GM23248 (cell line): ENCODE measurements around the gene GNE. TPM values are rescaled to one million over a fixed set of nuclear protein-coding genes. Genes with fewer than 3 reads are reported as not detected.
A peak's percentile ranks its signal among the peaks of the same experiment; 100 is the strongest.
"Not testable (repeated sequence)": the region's sequence is repeated elsewhere in the genome, so short reads cannot be mapped to it uniquely, and the experiment has no call there.

Experiments used
- DNase-seq: peaks from one replicate; pipeline ENCODE4 v3.0.0-alpha.2; 2015
- H2AFZ ChIP-seq: fragments of 200-600 bp; sonication (generic); 2 replicates; pipeline ENCODE4 v1.6.1; 2016; ENCODE audit warnings: antibody characterized with exemption
- H3F3A ChIP-seq: fragments of 200-600 bp; sonication (generic); 2 replicates; pipeline ENCODE4 v1.6.1; 2016; ENCODE audit warnings: mild to moderate bottlenecking, antibody characterized with exemption, mixed run types; ENCODE audit not compliant: insufficient read depth
- H3K27ac ChIP-seq: fragments of 200-600 bp; sonication (generic); 2 replicates; pipeline ENCODE4 v1.5.1; 2016; ENCODE audit warnings: mild to moderate bottlenecking
- H3K27me3 ChIP-seq: fragments of 200-600 bp; sonication (generic); replicated peaks from 2 replicates; pipeline ENCODE4 v1.6.1; 2016; ENCODE audit warnings: mild to moderate bottlenecking; ENCODE audit not compliant: insufficient read depth
- H3K36me3 ChIP-seq: fragments of 200-600 bp; sonication (generic); 2 replicates; pipeline ENCODE4 v1.6.1; 2016; ENCODE audit warnings: low read depth, mild to moderate bottlenecking
- H3K4me1 ChIP-seq: fragments of 200-600 bp; sonication (generic); 2 replicates; pipeline ENCODE4 v1.6.1; 2016; ENCODE audit warnings: mild to moderate bottlenecking; ENCODE audit not compliant: insufficient read depth
- H3K4me2 ChIP-seq: fragments of 200-600 bp; sonication (generic); one replicate; pipeline ENCODE4 v1.6.1; 2016; ENCODE audit warnings: mild to moderate bottlenecking; ENCODE audit not compliant: unreplicated experiment
- H3K4me3 ChIP-seq: fragments of 200-600 bp; sonication (generic); 2 replicates; pipeline ENCODE4 v1.5.1; 2016; ENCODE audit warnings: mild to moderate bottlenecking
- H3K79me2 ChIP-seq: fragments of 200-600 bp; sonication (generic); 2 replicates; pipeline ENCODE4 v1.6.1; 2016; ENCODE audit warnings: mild to moderate bottlenecking; ENCODE audit not compliant: insufficient read depth
- H3K9ac ChIP-seq: fragments of 200-600 bp; sonication (generic); 2 replicates; pipeline ENCODE4 v1.6.1; 2016; ENCODE audit warnings: mild to moderate bottlenecking
- H3K9me2 ChIP-seq: fragments of 200-600 bp; sonication (generic); 2 replicates; pipeline ENCODE4 v1.6.1; 2016; ENCODE audit warnings: mixed run types, mild to moderate bottlenecking, moderate library complexity; ENCODE audit not compliant: insufficient read depth
- H3K9me3 ChIP-seq: fragments of 200-600 bp; sonication (generic); one replicate; pipeline ENCODE4 v1.6.1; 2017; ENCODE audit warnings: low read depth
- H4K20me1 ChIP-seq: fragments of 200-600 bp; sonication (generic); 2 replicates; pipeline ENCODE4 v1.6.0; 2016; ENCODE audit not compliant: insufficient read depth
- EZH2 ChIP-seq: fragments of 200-600 bp; sonication (generic); IDR thresholded peaks from 2 replicates; pipeline ENCODE4 v1.6.1; 2018; ENCODE audit warnings: antibody characterized with exemption, mild to moderate bottlenecking; ENCODE audit not compliant: insufficient read depth, poor library complexity, severe bottlenecking
- EZH2phosphoT487 ChIP-seq: fragments of 200-600 bp; sonication (generic); IDR thresholded peaks from 2 replicates; pipeline ENCODE4 v1.6.1; 2018; ENCODE audit warnings: antibody characterized with exemption, moderate library complexity, mild to moderate bottlenecking, low read depth; ENCODE audit not compliant: insufficient read depth
- WGBS, 2 experiments: methylation state at CpG; one replicate each; pipeline ENCODE4 v1.1.6; 2015 to 2017; ENCODE audit warnings: low lambda C conversion rate in 2 of 2, low coverage in 1 of 2; ENCODE audit errors: missing lambda C conversion rate in 2 of 2; 5-methylcytosine and 5-hydroxymethylcytosine counted together
- in situ Hi-C: fragments of 300-500 bp; cut with MboI; formaldehyde crosslinking; loops from 2 replicates; pipeline ENCODE4 v1.15.0; 2020
- polyA plus RNA-seq: library from polyadenylated mRNA; unstranded; fragments of >200 nt; fragmentation: Nextera tagmentation; extraction: Ambion mirVana; gene quantifications from 2 replicates; pipeline ENCODE4 v1.2.1, GENCODE V29; 2016
- total RNA-seq: library from RNA; depleted of rRNA; stranded (reverse); fragments of >200 nt; shearing (Covaris generic); gene quantifications from 2 replicates; pipeline ENCODE4 v1.2.3, GENCODE V29; 2014

The GNE gene
- total and polyA plus RNA-seq, 2 experiments from 2014 or later = 6.2 to 22.4 TPM

DNA sequence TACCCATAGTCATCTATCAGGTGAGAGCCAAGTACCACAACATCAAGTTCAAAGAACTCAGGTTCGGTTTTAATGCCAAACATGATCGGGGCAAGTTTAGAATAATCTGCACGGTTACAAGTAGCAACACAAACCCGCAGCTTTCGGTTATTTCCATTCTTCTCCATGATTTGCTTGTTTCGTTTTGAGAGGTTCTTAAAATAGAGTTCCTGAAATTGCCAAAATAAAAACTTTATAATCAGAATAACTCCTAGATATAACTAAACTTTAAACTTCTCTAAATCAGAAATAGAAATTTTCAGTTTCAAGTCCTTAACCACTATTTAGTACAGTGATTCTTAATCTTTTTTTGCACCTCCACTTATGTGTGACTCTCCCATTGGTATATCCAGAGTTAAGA, 9.1 kb downstream of the GNE start:
- TF ChIP-seq EZH2 (no peak), EZH2phosphoT487 (no peak)
- peaks cover 9% of the 10 kb centered on the region; the same call in 1 of the 2 replicates for H3K36me3 ChIP-seq
- in situ Hi-C loops = loop anchor here (10.0 kb wide), 1 partner anchor 86 kb away; no protein-coding TSS in a partner anchor
- H3K9me2 ChIP-seq = no peaks in the 10 kb centered on the region
- H3K4me1 ChIP-seq = no peaks in the 10 kb centered on the region
- H3K9me3 ChIP-seq = no peaks in the 10 kb centered on the region
- peaks cover 93% of the 10 kb centered on the region for H3K79me2 ChIP-seq
- no peak for DNase-seq
- no peak overlapping the region for H3K4me2 ChIP-seq
- no peak overlapping the region for H3K27ac ChIP-seq
- 88 to 92% methylated on average over 6 of the region's 6 CpGs for WGBS, 2 experiments
- no peak overlapping the region for H3K9ac ChIP-seq
- peaks cover 3% of the 10 kb centered on the region; the same call in 1 of the 2 replicates for H4K20me1 ChIP-seq
- H2AFZ ChIP-seq = no peak overlapping the region
- peaks cover 13% of the 10 kb centered on the region; the same call in 1 of the 2 replicates for H3F3A ChIP-seq
- H3K4me3 ChIP-seq = no peak overlapping the region
- no peaks in the 10 kb centered on the region for H3K27me3 ChIP-seq

GRCh38 chr9:36248061-36248460, 10.2 kb downstream of the GNE start:
- not testable (repeated sequence) for H2AFZ ChIP-seq, H3K4me3 ChIP-seq, H3K9ac ChIP-seq, H3K27me3 ChIP-seq, H3K27ac ChIP-seq, H3K4me2 ChIP-seq, H4K20me1 ChIP-seq, H3K4me1 ChIP-seq, H3K9me3 ChIP-seq, H3K9me2 ChIP-seq
- Histone ChIP-seq H3K79me2 (peaks cover 93% of the 10 kb centered on the region), H3F3A (peaks cover 13% of the 10 kb centered on the region; the same call in 1 of the 2 replicates), H3K36me3 (peaks cover 16% of the 10 kb centered on the region; the same call in 1 of the 2 replicates)
- 70 to 72% methylated on average over 8 of the region's 8 CpGs for WGBS, 2 experiments
- in situ Hi-C loops = loop anchor here (10.0 kb wide), 1 partner anchor 87 kb away; no protein-coding TSS in a partner anchor
- DNase-seq = peak; percentile 60

GRCh38 chr9:36247356-36247755, 10.9 kb downstream of the GNE start:
- H3K27ac ChIP-seq = no peak overlapping the region
- TF ChIP-seq EZH2 (no peak), EZH2phosphoT487 (no peak)
- no peak overlapping the region for H3K4me2 ChIP-seq
- 86 to 94% methylated on average over 3 of the region's 3 CpGs for WGBS, 2 experiments
- peaks cover 13% of the 10 kb centered on the region; the same call in 1 of the 2 replicates for H3F3A ChIP-seq
- H3K27me3 ChIP-seq = no peaks in the 10 kb centered on the region
- H3K36me3 ChIP-seq = peaks cover 16% of the 10 kb centered on the region; the same call in 1 of the 2 replicates
- no peak overlapping the region for H3K9ac ChIP-seq
- H3K9me2 ChIP-seq = no peaks in the 10 kb centered on the region
- H3K4me1 ChIP-seq = no peaks in the 10 kb centered on the region
- H3K4me3 ChIP-seq = no peak overlapping the region
- no peak overlapping the region for H2AFZ ChIP-seq
- peaks cover 7% of the 10 kb centered on the region; the same call in 1 of the 2 replicates for H4K20me1 ChIP-seq
- H3K9me3 ChIP-seq = no peaks in the 10 kb centered on the region
- in situ Hi-C loops = loop anchor here (10.0 kb wide), 1 partner anchor 87 kb away; no protein-coding TSS in a partner anchor
- no peak for DNase-seq
- peaks cover 93% of the 10 kb centered on the region for H3K79me2 ChIP-seq

DNA sequence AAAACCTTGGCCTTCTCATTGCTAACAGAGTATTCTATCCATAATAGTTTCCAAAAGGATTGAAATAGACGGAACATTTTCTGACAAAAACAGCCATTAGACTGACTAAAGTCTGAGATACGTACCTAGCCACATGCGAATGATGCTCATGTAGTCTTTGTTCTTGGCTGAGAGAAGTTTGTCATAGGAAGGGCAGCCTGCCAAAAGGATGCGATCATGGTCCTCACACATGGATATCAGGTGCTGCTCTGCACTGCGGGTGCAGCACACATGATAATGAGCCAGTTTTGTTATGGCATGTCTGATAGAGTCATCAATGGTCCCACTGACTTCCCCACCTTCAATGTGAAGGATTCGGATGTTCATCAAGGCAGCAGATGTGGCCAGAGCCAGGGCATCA, 12.3 kb downstream of the GNE start:
- H2AFZ ChIP-seq = no peak overlapping the region
- in situ Hi-C loops = loop anchor here (10.0 kb wide), 1 partner anchor 89 kb away; no protein-coding TSS in a partner anchor

GRCh38 chr9:36239675-36240074, 18.6 kb downstream of the GNE start:
- not testable (repeated sequence) for H3K27me3 ChIP-seq, H3K9me2 ChIP-seq, H3K9ac ChIP-seq, H3K27ac ChIP-seq, H3K4me1 ChIP-seq, H2AFZ ChIP-seq, H3K4me3 ChIP-seq, H3K9me3 ChIP-seq, H4K20me1 ChIP-seq, DNase-seq, H3K4me2 ChIP-seq, H3F3A ChIP-seq
- peaks cover 60% of the 10 kb centered on the region for H3K79me2 ChIP-seq
- peaks cover 19% of the 10 kb centered on the region for H3K36me3 ChIP-seq
- WGBS, 2 experiments = 95 to 98% methylated on average over 3 of the region's 3 CpGs
- in situ Hi-C loops = loop anchor here (10.0 kb wide), 1 partner anchor 95 kb away; no protein-coding TSS in a partner anchor

More for the DNA sequence above, 12.3 kb downstream of the GNE start:
- 72 to 74% methylated on average over 6 of the region's 6 CpGs for WGBS, 2 experiments
- Histone ChIP-seq H3K36me3 (peaks cover 27% of the 10 kb centered on the region; the same call in 1 of the 2 replicates), H3K9me3 (no peaks in the 10 kb centered on the region), H3K4me2 (no peak overlapping the region), H3K27me3 (no peaks in the 10 kb centered on the region), H3K4me3 (no peak overlapping the region), H3K79me2 (peaks cover 90% of the 10 kb centered on the region), H3K9ac (no peak overlapping the region), H3K9me2 (no peaks in the 10 kb centered on the region), H3F3A (peaks cover 9% of the 10 kb centered on the region; the same call in 1 of the 2 replicates), H3K27ac (no peak overlapping the region), H4K20me1 (peaks cover 7% of the 10 kb centered on the region; the same call in 1 of the 2 replicates), H3K4me1 (no peaks in the 10 kb centered on the region)
- TF ChIP-seq EZH2 = no peak
- no peak for TF ChIP-seq EZH2phosphoT487
- peak; percentile 33 for DNase-seq

- H3K36me3 ChIP-seq = peaks cover 21% of the 10 kb centered on the region
Measured at GRCh38 chr9:36239205-36239604, 19.0 kb downstream of the GNE start.

More at GRCh38 chr9:36239205-36239604, 19.0 kb downstream of the GNE start:
- H3K4me3 ChIP-seq, H3K4me2 ChIP-seq, H3K27me3 ChIP-seq, in situ Hi-C loops, H3K27ac ChIP-seq, DNase-seq, H3K9me2 ChIP-seq, H3K9ac ChIP-seq, H3K4me1 ChIP-seq, H4K20me1 ChIP-seq, H2AFZ ChIP-seq, H3K9me3 ChIP-seq, H3F3A ChIP-seq: not testable (repeated sequence)
- WGBS, 2 experiments = 99 to 100% methylated on average over 7 of the region's 7 CpGs
- H3K79me2 ChIP-seq = peaks cover 60% of the 10 kb centered on the region
